Measurements from ENCODE around the gene RSRP1. TPM values are rescaled to one million over a fixed set of nuclear protein-coding genes. Genes with fewer than 3 reads are reported as not detected.

Gene RSRP1
- total and polyA plus RNA-seq, 2 experiments from 2014 or later, result 91.4 to 93.7 TPM

GRCh38 chr1:25210728-25211127, 36.5 kb downstream of the RSRP1 start (continued):
- TF ChIP-seq, protein P1, sequence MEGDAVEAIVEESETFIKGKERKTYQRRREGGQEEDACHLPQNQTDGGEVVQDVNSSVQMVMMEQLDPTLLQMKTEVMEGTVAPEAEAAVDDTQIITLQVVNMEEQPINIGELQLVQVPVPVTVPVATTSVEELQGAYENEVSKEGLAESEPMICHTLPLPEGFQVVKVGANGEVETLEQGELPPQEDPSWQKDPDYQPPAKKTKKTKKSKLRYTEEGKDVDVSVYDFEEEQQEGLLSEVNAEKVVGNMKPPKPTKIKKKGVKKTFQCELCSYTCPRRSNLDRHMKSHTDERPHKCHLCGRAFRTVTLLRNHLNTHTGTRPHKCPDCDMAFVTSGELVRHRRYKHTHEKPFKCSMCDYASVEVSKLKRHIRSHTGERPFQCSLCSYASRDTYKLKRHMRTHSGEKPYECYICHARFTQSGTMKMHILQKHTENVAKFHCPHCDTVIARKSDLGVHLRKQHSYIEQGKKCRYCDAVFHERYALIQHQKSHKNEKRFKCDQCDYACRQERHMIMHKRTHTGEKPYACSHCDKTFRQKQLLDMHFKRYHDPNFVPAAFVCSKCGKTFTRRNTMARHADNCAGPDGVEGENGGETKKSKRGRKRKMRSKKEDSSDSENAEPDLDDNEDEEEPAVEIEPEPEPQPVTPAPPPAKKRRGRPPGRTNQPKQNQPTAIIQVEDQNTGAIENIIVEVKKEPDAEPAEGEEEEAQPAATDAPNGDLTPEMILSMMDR (conservative IDR thresholded peaks at IDR 0.05; ENCODE audit: low read depth in 2 of 2), result no peak
- TF ChIP-seq ZNF114 (CRISPR knock-in tag; IDR thresholded peaks at IDR 0.05) (no peak), EZH2 (IDR thresholded peaks at IDR 0.05; ENCODE audit: low read depth, unreplicated experiment) (no peak)

- no peaks in the 10 kb centered on the region for H3K9me2 ChIP-seq (ENCODE audit: insufficient read depth)
- H3K4me1 Mint-ChIP-seq, result no peaks in the 10 kb centered on the region
- no peaks in the 10 kb centered on the region for H3K4me1 ChIP-seq (ENCODE audit: insufficient read depth)
- peaks cover 8% of the 10 kb centered on the region for H3K27me3 Mint-ChIP-seq (ENCODE audit: insufficient read depth, low read depth, poor library complexity)
- no peaks in the 10 kb centered on the region for H3K36me3 ChIP-seq (ENCODE audit: insufficient read depth)
- H3K4me3 ChIP-seq, result no peak overlapping the region
- H4K20me1 ChIP-seq (replicated peaks; ENCODE audit: insufficient read depth), result no peaks in the 10 kb centered on the region
- DNase-seq (ENCODE audit: low spot score) (no peak), ATAC-seq (no peak)
- H3K4me2 ChIP-seq, result no peak overlapping the region
- H3K36me3 Mint-ChIP-seq (ENCODE audit: low read depth), result no peaks in the 10 kb centered on the region
- no peaks in the 10 kb centered on the region for H3K79me2 ChIP-seq (replicated peaks; ENCODE audit: insufficient read depth)
- no peak overlapping the region for H3K4me3 Mint-ChIP-seq
- H3K9me3 Mint-ChIP-seq, result no peaks in the 10 kb centered on the region
- H3K27ac ChIP-seq (ENCODE audit: low read depth), result no peak overlapping the region
- no peaks in the 10 kb centered on the region for H3F3A ChIP-seq (replicated peaks; ENCODE audit: low read depth)
- no peaks in the 10 kb centered on the region for H3K27me3 ChIP-seq (ENCODE audit: insufficient read depth)
- TF ChIP-seq STAT1 (IDR thresholded peaks at IDR 0.05; ENCODE audit: unreplicated experiment) (no peak), CREB1 (CRISPR knock-in tag; IDR thresholded peaks at IDR 0.05; ENCODE audit: low read depth) (no peak), REST (IDR thresholded peaks at IDR 0.05; ENCODE audit: unreplicated experiment) (no peak)
- H2AFZ ChIP-seq, result no peak overlapping the region
- no peak overlapping the region for H3K27ac Mint-ChIP-seq
Measured at GRCh38 chr1:25209516-25209915, 37.7 kb downstream of the RSRP1 start.

DNA sequence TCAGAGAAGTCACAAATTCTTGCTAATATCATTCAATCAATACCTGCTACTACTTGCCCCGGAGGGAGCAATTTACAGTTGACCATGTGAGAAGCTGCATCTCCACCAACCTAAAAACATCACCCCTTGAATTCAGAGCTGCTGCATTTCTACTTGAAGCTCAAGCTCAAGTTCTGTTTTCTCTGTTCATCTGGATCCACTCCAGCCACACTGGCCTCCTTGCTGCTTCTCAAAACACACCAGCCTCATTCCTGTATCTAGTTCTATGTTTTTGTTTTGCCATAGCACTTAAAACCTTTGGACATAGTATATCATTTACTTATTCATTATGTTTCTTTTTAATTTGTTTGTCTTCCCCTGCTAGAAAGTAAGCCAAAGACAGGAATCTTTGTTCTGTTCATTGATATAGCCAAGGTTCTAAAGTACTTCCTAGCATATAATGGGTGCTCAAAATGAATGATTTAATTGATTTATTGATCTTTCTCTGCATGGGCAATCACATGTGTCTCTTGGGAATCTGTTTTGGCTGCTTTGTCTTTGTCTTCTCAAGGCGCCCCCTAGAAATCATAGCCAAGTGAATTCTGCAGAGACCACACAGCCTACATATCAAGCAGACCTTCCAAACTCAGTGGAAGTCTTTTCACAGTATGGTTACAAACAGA, 38.6 kb downstream of the RSRP1 start:
- Mint-ChIP-seq H3K27ac (no peak overlapping the region), H3K4me1 (peaks cover 5% of the 10 kb centered on the region), H3K36me3 (ENCODE audit: low read depth) (no peaks in the 10 kb centered on the region), H3K4me3 (no peak overlapping the region), H3K27me3 (ENCODE audit: insufficient read depth, low read depth, poor library complexity) (peaks cover 8% of the 10 kb centered on the region), H3K9me3 (no peaks in the 10 kb centered on the region)
- Histone ChIP-seq H3K4me2 (no peak overlapping the region), H3K36me3 (ENCODE audit: insufficient read depth) (no peaks in the 10 kb centered on the region), H3K4me1 (ENCODE audit: insufficient read depth) (peaks cover 3% of the 10 kb centered on the region; the same call in 1 of the 2 replicates), H3K27ac (ENCODE audit: low read depth) (no peak overlapping the region), H4K20me1 (replicated peaks; ENCODE audit: insufficient read depth) (no peaks in the 10 kb centered on the region), H3F3A (replicated peaks; ENCODE audit: low read depth) (no peaks in the 10 kb centered on the region), H3K9me2 (ENCODE audit: insufficient read depth) (no peaks in the 10 kb centered on the region), H3K4me3 (no peak overlapping the region), H3K79me2 (replicated peaks; ENCODE audit: insufficient read depth) (no peaks in the 10 kb centered on the region), H2AFZ (peak overlapping the region; percentile 38; the same call in 1 of the 2 replicates), H3K27me3 (ENCODE audit: insufficient read depth) (no peaks in the 10 kb centered on the region)
- TF ChIP-seq EZH2 (IDR thresholded peaks at IDR 0.05; ENCODE audit: low read depth, unreplicated experiment), result no peak
- TF ChIP-seq, protein P1 (conservative IDR thresholded peaks at IDR 0.05; ENCODE audit: low read depth in 2 of 2), result peak; percentile 19 to 34
- ATAC-seq (no peak), DNase-seq (ENCODE audit: low spot score) (no peak)
